Cardiac fibroblast (primary cell): ENCODE results near the gene CMTM3.
"Not testable (repeated sequence)": the region's sequence is repeated elsewhere in the genome, so short reads cannot be mapped to it uniquely, and the experiment has no call there.

ENCODE experiments used
- DNase-seq, 2 donors: peaks; one replicate each; pipeline versions ENCODE4 v3.0.0 to v3.0.0-alpha.2; 2010; ENCODE audit warnings: low read depth in 2 of 2
- H3K4me3 ChIP-seq, 2 donors: replicated peaks in 1 of 2; 1 replicate in 1 of 2; 2 replicates in 1 of 2; pipeline ENCODE4 v1.5.1; 2011; ENCODE audit warnings: low read depth in 2 of 2, low read length in 2 of 2, mild to moderate bottlenecking in 2 of 2, moderate library complexity in 1 of 2
- CTCF ChIP-seq: IDR thresholded peaks from one replicate; pipeline ENCODE4 v1.5.1; 2011; ENCODE audit warnings: low read depth, mild to moderate bottlenecking, low read length, inconsistent platforms

CMTM3 gene

GRCh38 chr16:66592814-66593213, 11.7 kb upstream of the CMTM3 start:
- DNase-seq: no peak
- no peak overlapping the region for H3K4me3 ChIP-seq
- no peak for TF ChIP-seq CTCF

DNA sequence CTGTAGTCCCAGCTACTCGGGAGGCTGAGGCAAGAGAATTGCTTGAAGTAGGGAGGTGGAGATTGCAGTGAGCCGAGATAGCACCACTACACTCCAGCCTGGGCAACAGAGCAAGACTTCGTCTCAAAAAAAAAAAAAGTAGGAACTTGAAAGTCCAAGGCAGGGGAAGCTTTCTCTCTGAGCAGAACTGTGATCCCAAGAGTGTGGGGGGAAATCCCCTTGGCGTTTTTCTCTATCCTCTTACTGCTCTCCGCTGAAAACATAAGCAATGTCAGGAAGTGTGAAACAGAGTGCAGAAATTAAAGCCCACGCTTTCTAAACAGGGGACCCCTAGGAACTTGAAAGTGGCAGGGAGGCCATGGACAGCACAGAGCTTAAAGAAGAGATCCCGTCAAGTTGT, 9.8 kb upstream of the CMTM3 start:
- H3K4me3 ChIP-seq: no peak overlapping the region
- no peak for DNase-seq
- TF ChIP-seq CTCF: no peak

DNA sequence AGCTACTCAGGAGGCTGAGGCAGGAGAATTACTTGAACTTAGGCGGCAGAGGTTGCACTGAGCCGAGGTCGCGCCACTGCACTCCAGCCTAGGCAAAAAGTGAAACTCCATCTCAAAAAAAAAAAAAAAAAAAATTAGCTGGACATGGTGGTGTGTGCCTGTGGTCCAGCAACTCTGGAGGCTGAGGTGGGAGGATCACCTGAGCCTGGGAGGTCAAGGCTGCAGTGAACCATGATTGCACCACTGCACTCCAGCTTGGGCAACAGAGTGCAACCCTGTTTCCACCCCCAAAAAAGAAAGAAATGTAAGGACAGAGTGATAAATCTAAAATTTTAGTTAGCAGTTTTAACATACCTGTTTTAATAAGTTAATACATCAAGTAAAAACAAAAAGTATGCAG, 7.9 kb upstream of the CMTM3 start:
- not testable (repeated sequence) for H3K4me3 ChIP-seq, DNase-seq

DNA sequence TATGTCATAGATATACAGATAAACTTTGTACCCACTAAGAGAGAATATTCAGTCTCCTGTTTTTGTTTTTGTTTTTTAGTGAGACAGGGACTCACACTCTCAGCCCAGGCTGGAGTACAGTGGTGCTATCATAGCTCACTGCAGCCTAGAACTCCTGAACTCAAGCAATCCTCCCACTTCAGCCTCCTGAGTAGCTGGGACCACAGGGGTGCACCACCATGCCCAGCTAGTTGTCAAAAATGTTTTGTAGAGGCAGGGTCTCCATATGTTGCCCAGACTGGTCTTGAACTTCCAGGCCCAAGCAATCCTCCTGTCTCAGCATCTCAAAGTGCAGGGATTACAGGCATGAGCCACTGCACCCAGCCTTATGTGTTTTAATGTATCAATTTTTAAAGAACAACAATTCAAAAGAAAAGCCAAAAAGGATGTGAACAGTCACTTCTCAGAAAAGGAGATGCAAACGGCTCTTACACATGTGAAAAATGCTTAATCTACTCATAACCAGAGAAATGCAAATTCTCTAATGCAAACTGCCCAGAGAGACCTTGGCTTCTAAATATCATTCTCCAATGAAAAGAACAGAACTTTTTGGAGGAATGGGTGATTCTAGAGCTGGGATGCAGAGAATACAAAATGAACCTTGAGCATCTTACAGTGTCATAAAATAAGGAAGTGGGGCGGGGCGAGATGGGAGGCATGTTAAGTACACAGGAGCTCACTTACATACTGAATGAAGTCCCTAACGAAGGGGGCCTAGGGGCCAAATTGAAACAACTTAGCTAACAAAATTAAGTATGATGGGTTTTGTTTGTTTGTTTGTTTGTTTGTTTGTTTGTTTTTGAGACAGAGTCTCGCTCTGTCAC, 7.3 kb upstream of the CMTM3 start:
- TF ChIP-seq CTCF: no peak
- DNase-seq: no peak
- H3K4me3 ChIP-seq: no peak overlapping the region

DNA sequence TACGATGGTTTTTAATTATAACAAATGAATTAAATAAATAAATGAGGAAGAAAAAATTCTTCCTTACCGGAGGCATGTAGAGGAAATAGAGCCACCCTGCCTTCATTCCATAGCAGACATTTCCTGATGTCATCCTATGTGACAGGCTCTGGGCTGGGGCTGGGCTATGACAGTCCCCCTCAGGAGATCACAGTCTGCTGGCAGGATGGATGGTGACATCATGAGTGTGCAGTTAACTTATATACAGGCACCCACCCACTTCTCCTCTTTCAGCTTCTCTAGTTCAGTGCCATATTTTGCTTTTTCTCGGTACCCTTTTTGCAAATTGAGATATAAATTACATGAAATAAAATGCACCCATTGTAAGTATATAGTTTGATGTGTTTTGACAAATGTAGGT, 6.4 kb upstream of the CMTM3 start:
- no peak overlapping the region for H3K4me3 ChIP-seq
- TF ChIP-seq CTCF: no peak
- DNase-seq: no peak

- no peak for DNase-seq
- TF ChIP-seq CTCF: no peak
- no peak overlapping the region for H3K4me3 ChIP-seq
Measured at GRCh38 chr16:66599726-66600125, 4.8 kb upstream of the CMTM3 start.

GRCh38 chr16:66600477-66600876, 4.0 kb upstream of the CMTM3 start:
- no peak for DNase-seq
- no peak for TF ChIP-seq CTCF
- H3K4me3 ChIP-seq: no peak overlapping the region
